Vagina (tissue), 2 donors: Measurements from ENCODE around the gene LIN7A.

Experiments
- POLR2A ChIP-seq, 2 donors: fragments of 450-650 bp; IDR thresholded peaks; one replicate each; pipeline ENCODE4 v1.6.1; 2017; ENCODE audit warnings: antibody characterized with exemption in 2 of 2, mild to moderate bottlenecking in 2 of 2, moderate library complexity in 2 of 2
- POLR2AphosphoS5 ChIP-seq, 2 donors: sonication (generic); formaldehyde crosslinking; IDR thresholded peaks; one replicate each; pipeline ENCODE4 v1.9.0; 2017; ENCODE audit warnings: antibody characterized with exemption in 2 of 2, mild to moderate bottlenecking in 2 of 2, low read depth in 1 of 2; ENCODE audit not compliant: insufficient read depth in 1 of 2
- TF ChIP-seq, protein P1 (sequence below), 3 experiments: fragments of 450-650 bp in 2 of 3; fragments of 200-600 bp in 1 of 3; sonication (generic) in 1 of 3; IDR thresholded peaks; one replicate each; pipeline ENCODE4 v1.5.1; 2017 to 2019; ENCODE audit warnings: antibody characterized with exemption in 3 of 3, mild to moderate bottlenecking in 2 of 3, moderate library complexity in 2 of 3

- TF ChIP-seq, protein P1, sequence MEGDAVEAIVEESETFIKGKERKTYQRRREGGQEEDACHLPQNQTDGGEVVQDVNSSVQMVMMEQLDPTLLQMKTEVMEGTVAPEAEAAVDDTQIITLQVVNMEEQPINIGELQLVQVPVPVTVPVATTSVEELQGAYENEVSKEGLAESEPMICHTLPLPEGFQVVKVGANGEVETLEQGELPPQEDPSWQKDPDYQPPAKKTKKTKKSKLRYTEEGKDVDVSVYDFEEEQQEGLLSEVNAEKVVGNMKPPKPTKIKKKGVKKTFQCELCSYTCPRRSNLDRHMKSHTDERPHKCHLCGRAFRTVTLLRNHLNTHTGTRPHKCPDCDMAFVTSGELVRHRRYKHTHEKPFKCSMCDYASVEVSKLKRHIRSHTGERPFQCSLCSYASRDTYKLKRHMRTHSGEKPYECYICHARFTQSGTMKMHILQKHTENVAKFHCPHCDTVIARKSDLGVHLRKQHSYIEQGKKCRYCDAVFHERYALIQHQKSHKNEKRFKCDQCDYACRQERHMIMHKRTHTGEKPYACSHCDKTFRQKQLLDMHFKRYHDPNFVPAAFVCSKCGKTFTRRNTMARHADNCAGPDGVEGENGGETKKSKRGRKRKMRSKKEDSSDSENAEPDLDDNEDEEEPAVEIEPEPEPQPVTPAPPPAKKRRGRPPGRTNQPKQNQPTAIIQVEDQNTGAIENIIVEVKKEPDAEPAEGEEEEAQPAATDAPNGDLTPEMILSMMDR (IDR thresholded peaks at IDR 0.05), result no peak
- no peak for TF ChIP-seq POLR2A (IDR thresholded peaks at IDR 0.05)
- TF ChIP-seq POLR2AphosphoS5 (IDR thresholded peaks at IDR 0.05; ENCODE audit: insufficient read depth in 1 of 2, low read depth in 1 of 2), result no peak
Observed at GRCh38 chr12:80869264-80869663, 68.5 kb downstream of the LIN7A start.
